ENCODE data around the gene TMEM132D. TPM values are rescaled to one million over a fixed set of nuclear protein-coding genes. Genes with fewer than 3 reads are reported as not detected.

TMEM132D gene
- total RNA-seq, 2 donors from 2014 or later = not detected

DNA sequence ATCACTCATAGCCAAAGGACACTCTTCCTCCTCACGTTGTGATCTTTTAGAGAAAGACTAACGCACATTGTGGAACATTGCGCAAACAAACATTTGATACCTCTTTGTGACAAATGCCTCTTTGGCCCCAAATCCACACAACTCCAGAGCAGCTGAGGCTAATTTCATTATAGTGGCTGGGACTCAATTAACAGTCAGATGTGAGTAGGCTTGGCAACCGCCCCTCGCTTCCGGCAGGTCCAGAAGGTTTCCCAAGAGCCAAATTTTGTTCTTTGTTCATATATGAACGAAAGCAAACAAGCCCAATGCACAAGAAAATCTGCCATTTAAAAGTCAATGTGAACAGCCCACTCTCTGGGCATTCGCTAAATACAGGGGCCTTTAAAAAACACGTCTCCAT, 776.6 kb downstream of the TMEM132D start:
- ATAC-seq (no peak), DNase-seq (ENCODE audit: low spot score in 2 of 2) (no peak)
- no peaks in the 10 kb centered on the region for H3K36me3 Mint-ChIP-seq
- H3K9me3 Mint-ChIP-seq = peaks cover 9 to 10% of the 10 kb centered on the region in 2 donors
- H3K27ac Mint-ChIP-seq = no peak overlapping the region

DNA sequence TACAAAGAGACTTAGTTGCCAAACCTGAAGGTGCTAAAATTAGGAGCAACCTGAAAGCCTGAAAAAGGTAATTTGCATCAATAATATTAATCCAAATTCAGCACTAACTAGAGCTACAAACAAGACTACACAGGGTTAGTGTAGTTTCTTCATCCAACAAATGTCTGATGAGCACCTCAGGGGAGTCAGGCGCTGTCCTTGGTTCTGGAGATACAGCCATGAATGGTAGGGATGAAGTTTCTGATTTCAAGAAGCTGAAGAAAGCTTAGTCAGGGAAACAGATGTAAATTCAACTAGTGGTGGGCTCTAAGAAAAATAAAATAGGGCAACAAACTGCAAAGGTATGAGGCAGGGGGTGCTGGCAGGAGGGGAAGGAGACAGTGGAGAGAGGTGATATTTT, 784.3 kb downstream of the TMEM132D start:
- DNase-seq (ENCODE audit: low spot score in 2 of 2) = no peak
- Mint-ChIP-seq H3K9me3 (peaks cover 13 to 20% of the 10 kb centered on the region in 2 donors), H3K36me3 (no peaks in the 10 kb centered on the region), H3K27ac (no peak overlapping the region)
- ATAC-seq = no peak

DNA sequence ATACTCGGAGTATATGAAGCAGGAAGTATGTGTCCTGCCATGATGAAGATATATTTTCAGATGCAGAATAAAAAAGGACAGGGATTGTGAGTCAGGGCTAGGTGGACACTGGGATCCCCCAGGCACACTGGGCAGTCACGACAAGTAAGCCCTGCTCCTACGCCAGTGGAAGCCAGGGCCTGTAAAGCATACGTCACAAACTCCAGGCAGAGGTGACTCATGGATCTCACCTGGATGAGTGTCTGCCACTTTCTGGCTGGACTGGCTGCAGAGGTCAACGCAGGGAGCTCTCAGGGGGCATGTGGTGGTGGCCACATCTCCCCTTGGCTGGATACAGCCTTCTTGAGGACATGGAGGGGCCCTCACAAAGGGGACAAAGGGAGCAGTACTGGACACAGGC, 788.3 kb downstream of the TMEM132D start:
- no peak overlapping the region for H3K27ac Mint-ChIP-seq
- no peaks in the 10 kb centered on the region for H3K36me3 Mint-ChIP-seq
- DNase-seq (ENCODE audit: low spot score in 2 of 2) (no peak), ATAC-seq (no peak)
- H3K9me3 Mint-ChIP-seq = peaks cover 13 to 26% of the 10 kb centered on the region in 2 donors

DNA sequence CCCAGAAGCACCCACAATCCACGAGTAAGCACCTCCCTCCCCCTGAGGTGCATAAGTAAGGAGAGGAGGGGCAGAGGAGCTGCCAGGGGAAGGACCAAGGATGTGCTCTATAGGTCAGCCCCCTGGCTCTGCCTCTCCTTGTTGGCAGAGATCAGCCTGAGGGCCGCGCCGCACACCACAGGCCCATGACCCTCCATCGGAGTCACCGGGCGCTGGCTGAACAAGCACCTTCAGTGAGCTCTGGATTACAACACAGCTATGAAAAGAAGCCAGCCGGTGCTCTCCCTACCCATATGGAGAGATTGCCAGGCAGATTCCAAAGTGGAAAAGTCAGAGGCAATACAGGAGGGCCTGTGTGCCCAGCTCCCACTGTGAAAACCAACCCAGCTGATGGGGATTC, 793.2 kb downstream of the TMEM132D start:
- Mint-ChIP-seq H3K9me3 (peaks cover 19 to 27% of the 10 kb centered on the region in 2 donors), H3K36me3 (no peaks in the 10 kb centered on the region), H3K27ac (no peak overlapping the region)
- DNase-seq (ENCODE audit: low spot score in 2 of 2) (no peak), ATAC-seq (no peak)

DNA sequence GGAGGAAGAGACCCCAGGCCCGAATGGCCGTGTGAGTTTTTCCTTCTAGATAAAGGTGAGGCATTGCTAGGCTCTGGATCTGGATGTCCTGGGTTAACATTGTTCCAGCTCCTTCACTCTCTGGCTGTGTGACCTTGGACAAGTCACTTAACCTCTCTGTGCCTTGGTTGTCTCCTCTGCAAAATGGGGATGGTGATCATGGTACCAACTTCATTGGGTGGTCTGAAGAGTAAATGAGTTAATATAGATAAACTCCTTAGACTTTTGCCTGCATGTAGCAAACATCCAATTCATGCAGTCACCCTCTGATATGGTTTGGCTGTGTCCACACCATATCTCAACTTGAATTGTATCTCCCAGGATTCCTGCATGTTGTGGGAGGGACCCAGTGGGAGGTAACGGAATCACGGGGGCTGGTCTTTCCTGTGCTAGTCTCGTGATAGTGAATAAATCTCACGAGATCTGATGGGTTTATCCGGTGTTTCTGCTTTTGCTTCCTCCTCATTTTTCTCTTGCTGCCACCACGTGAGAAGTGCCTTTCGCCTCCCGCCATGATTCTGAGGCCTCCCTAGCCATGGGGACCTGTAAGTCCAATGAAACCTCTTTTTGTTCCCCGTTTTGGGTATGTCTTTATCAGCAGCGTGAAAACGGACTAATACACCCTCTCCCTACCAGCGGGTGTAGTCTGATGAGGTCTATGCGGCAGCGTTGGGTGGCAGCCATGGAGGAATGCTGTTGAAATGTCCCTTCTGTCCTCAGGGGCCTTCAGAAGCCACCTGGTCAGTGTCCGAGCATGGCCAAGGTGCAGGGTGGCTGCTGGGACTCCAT, 794.4 kb downstream of the TMEM132D start:
- Mint-ChIP-seq H3K36me3 (no peaks in the 10 kb centered on the region), H3K9me3 (peaks cover 17 to 19% of the 10 kb centered on the region in 2 donors), H3K27ac (no peak overlapping the region)
- ATAC-seq (no peak), DNase-seq (ENCODE audit: low spot score in 2 of 2) (no peak)

DNA sequence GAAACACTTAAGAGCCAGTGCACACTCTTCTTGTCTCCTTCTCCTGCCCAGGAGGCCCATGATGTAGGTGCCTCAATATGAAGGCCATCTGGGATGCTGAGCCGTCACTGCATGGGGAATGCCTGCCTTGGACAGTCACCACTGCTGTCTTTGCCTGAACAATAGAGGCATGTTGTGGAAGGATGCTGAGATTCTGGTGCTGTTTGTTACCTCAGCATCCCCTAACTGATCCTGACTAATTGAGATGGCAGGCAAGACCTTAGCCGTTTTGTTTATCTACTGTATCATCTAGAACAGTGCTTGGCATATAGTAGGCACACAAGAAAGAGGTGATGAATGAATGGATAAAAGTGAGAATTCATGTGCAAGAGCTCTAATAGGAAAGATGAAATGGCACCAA, 797.1 kb downstream of the TMEM132D start:
- no peak for ATAC-seq
- Mint-ChIP-seq H3K27ac (no peak overlapping the region), H3K36me3 (peaks cover 0 to 13% of the 10 kb centered on the region in 2 donors)

DNA sequence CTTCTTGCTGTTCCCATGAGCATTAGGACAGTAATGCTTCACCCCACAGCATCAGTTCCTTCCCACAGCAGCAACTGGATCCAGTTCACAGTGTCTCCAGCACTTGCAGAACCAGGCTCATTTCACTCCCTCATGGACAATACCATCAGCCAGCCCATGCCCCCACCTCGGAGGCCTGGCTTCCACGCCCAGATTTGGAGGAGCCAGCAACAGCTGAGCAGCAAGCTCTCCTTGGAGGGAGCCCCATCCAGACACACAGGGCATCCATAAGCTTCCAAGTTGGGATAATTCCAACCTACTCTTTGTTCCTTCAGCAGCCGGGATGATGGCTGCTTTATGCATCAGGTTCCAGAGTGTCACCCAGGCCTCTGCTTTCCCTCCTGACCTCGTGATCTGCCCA, 800.6 kb downstream of the TMEM132D start:
- Mint-ChIP-seq H3K36me3 (peaks cover 0 to 13% of the 10 kb centered on the region in 2 donors), H3K9me3 (peaks cover 11 to 14% of the 10 kb centered on the region in 2 donors), H3K27ac (no peak overlapping the region)
- ATAC-seq (no peak), DNase-seq (ENCODE audit: low spot score in 2 of 2) (no peak)

More for the DNA sequence above, 797.1 kb downstream of the TMEM132D start:
- peaks cover 16 to 27% of the 10 kb centered on the region in 2 donors for H3K9me3 Mint-ChIP-seq
- no peak for DNase-seq (ENCODE audit: low spot score in 2 of 2)

DNA sequence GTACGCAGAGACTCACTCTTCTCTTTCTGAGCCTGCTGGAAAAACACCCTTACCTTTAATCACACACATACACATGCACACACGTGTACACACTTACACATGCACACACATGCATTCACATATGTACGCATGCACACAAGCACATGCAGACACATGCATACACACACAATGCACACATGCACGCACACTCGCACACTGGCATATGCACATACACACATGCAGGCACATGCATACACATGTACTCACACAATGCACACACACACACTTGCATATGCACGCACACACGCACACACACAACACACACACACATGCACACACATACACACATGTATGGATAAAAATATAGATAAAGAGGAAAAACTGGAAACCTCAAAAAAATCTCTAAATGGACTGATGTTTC, 801.6 kb downstream of the TMEM132D start:
- Mint-ChIP-seq H3K9me3 (peaks cover 11 to 13% of the 10 kb centered on the region in 2 donors), H3K27ac (no peak overlapping the region), H3K36me3 (peaks cover 0 to 13% of the 10 kb centered on the region in 2 donors)
- DNase-seq (ENCODE audit: low spot score in 2 of 2) (no peak), ATAC-seq (no peak)

DNA sequence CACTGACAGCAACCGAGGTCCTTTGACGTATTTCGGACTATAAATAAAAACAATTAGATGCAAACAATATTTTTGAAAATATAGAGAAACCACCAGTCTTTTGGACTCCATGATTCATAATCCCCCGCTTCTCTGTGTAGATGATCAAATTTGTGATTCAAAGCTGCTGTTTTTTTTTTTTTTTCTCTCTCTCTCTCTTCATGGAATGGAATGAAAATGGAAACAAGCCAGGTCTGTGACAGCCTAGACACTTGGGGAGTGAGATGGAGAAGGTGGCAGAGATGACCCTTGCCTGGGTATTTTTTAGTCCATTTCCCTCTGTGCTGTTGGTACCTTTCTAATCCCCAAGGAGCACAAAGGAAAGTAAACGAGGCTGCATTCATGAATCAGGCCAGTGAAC, 802.0 kb downstream of the TMEM132D start:
- Mint-ChIP-seq H3K27ac (no peak overlapping the region), H3K9me3 (peaks cover 10 to 13% of the 10 kb centered on the region in 2 donors), H3K36me3 (peaks cover 0 to 13% of the 10 kb centered on the region in 2 donors)
- no peak for ATAC-seq
- no peak for DNase-seq (ENCODE audit: low spot score in 2 of 2)

DNA sequence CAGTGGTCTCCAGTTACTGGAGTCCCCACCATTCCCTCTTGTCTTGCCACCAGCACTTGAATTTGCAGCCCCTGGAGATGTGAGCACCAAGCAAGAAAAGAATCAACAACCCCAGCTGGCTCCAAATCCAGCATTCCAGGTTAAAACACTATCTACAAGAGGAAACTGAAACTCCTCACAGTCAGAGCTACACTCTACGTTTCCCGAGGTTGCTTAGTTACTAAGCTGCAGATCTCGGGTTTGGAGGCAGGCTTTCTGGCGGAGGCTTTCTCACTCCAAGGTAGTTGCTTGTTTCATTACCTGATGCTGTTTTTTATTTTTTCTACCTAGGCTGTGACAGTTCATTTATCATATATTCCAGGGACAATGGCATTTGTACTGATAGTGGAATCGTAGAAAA, 802.4 kb downstream of the TMEM132D start:
- Mint-ChIP-seq H3K9me3 (peaks cover 6 to 13% of the 10 kb centered on the region in 2 donors), H3K36me3 (peaks cover 0 to 13% of the 10 kb centered on the region in 2 donors), H3K27ac (no peak overlapping the region)
- no peak for DNase-seq (ENCODE audit: low spot score in 2 of 2)
- ATAC-seq = no peak

DNA sequence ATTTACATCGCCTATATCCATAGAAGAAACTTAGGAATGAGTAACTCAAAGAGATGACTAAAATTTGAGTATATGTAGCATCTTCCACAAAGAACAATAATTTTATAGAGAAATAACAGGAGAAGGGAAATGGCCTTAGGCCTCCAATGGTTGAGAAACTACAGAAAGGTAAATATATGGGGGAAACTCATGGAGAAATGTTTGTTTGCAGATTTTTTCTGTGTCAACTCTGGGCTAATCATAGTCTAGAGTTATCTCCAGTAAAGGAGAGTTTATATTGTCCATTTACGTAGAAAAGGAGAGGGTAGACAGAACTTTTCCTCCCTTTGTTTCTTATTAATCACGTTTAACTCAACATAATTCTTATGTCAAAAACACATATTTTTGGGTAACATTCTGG, 806.4 kb downstream of the TMEM132D start:
- Mint-ChIP-seq H3K36me3 (peaks cover 0 to 7% of the 10 kb centered on the region in 2 donors), H3K9me3 (peaks cover 0 to 6% of the 10 kb centered on the region in 2 donors), H3K27ac (no peak overlapping the region)
- no peak for DNase-seq (ENCODE audit: low spot score in 2 of 2)
- no peak for ATAC-seq

DNA sequence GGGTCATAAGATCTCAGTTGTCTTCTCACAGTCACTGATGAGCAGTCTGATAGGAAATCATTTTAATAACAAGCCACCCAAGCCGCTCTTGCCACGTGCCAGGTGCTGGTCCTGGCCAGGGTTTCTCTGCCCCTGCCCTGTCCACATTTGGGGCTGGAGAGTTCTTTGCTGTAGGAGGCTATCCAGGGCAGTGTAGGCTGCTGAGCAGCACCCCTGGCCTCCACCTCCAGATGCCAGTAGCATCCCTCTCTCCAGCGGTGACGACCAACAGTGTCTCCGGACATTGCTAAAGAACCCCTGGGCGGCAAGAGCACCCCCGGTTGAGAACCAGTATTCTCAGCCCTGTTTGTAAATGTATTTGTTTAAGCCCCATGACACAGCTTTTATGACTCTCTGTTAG, 806.9 kb downstream of the TMEM132D start:
- H3K36me3 Mint-ChIP-seq = peaks cover 0 to 2% of the 10 kb centered on the region in 2 donors
- H3K27ac Mint-ChIP-seq = no peak overlapping the region

DNA sequence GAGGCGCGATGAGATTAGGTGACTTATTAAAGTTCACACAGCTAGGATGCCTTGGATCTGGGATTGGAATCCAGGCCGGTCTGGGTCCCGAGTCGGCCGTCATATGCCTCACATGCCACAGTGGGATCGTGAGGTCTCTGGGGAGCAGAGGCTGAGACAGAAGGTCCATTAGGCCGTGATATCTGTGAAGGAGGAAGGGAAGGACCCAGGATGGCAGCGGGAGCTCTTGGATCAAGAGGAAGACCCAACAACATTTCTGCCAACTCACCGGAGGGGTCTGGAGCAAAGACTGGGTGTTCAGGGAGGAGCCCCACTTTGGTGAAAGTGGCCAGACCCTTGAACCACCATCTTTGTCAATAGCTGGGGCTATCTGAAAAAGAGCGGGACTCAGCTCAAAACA, 807.6 kb downstream of the TMEM132D start:
- DNase-seq (ENCODE audit: low spot score in 2 of 2) (no peak), ATAC-seq (no peak)
- no peaks in the 10 kb centered on the region for H3K36me3 Mint-ChIP-seq
- no peak overlapping the region for H3K27ac Mint-ChIP-seq
- H3K9me3 Mint-ChIP-seq = no peaks in the 10 kb centered on the region

More for the DNA sequence above, 806.9 kb downstream of the TMEM132D start:
- DNase-seq (ENCODE audit: low spot score in 2 of 2) = no peak
- peaks cover 0 to 1% of the 10 kb centered on the region in 2 donors for H3K9me3 Mint-ChIP-seq
- no peak for ATAC-seq

DNA sequence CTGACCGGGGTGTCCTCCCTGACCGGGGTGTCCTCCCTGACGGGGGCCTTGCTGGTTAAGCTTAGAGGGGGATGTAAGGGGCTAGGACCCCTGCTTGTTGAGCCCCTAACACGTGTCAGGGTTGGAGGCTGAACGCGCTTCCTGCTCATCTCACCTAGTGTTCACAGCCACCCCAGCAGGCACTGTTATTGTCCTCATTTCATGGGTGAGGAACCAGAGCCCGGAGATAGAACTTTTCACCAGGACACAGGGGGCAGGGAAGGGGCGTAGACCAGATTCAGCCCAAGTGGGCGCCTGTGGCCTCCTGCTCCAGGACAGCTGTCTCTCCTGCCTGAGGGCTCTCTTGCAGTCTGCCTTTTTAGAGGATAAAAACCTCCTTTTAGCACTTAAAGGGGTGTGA, 814.2 kb downstream of the TMEM132D start:
- no peaks in the 10 kb centered on the region for H3K36me3 Mint-ChIP-seq
- ATAC-seq (no peak), DNase-seq (ENCODE audit: low spot score in 2 of 2) (no peak)
- peaks cover 5 to 9% of the 10 kb centered on the region in 2 donors for H3K9me3 Mint-ChIP-seq
- H3K27ac Mint-ChIP-seq = no peak overlapping the region

DNA sequence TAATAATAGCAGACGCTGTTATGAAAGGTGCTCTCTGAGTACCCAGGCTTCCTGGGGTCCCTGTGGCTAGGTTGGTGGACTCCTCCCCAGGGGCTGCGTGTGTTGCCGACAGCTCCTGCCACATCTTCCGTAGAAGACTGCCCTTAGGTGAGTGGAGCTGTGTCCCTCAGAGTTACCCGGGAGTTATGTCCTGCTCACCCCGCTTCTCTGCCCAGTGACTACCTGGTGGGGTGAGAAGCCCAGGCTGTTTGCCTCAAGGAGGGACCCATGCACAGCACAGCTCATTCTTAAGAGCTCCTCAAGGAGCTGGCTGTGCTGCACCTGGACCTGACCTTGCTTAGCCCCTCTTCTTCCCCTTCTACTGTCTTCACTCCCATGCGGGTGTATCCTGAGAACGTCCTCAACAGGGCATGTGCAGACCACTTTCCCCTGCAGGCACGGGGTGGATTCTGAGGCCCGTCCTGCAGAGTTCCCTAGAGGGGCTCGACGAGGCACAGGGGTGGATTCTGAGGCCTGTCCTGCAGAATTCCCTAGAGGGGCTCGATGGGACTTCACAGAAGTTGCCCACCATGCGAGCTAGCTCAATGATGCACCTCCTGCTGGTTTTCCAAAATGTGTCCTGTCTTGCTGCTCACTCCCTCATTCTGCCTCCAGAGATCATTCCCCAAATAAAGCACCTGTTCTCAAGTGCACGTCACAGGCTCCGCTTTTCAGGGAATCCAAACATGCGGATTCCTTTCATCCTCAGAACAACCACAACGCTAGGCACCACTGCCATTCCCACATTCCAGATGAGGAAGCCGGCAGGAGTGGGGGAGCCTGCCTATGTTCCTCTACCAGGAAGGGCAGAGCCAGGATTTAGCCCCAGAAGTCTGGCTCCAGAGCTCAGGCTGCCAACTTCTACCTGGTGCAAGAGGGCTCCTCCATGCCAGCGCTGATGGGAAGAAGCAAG, 818.7 kb downstream of the TMEM132D start:
- DNase-seq (ENCODE audit: low spot score in 2 of 2) (no peak), ATAC-seq (no peak)
- peaks cover 5 to 9% of the 10 kb centered on the region in 2 donors for H3K9me3 Mint-ChIP-seq
- no peaks in the 10 kb centered on the region for H3K36me3 Mint-ChIP-seq
- H3K27ac Mint-ChIP-seq = peak overlapping the region in 1 of 2 donors; percentile 74

DNA sequence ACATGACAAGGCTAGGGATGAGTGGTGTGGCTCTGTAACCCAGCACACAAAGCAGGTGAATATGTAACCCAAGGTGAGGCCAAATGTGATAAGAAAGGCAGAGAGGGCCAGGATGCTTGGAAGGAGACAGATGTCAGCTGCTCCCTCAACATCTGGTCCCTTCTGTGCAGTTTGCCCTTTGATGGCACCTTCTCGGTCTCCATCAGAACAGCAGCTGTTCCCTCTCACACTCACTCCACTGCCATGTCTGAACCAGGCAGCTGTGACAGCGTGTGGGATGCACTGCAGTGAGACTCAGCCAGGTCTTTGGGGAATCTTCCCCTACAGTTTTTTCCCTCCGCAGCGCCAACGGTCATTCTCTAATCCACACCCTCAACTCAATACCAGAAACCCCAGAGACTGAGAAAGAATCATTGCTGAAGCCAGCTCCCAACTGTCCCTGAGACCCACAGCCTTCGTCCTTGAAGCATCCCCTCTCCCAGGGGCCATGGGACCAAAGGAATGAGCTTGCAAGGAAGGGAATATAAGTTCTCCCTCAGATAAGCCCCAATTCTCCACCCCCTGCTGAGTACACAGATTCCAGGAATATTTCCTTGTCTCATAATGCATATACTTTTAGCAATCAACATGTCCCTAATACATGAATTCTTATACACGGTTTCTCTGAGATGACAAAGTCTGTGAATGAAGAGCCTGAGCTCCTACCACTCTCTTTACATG, 820.5 kb downstream of the TMEM132D start:
- no peak for DNase-seq (ENCODE audit: low spot score in 2 of 2)
- no peaks in the 10 kb centered on the region for H3K36me3 Mint-ChIP-seq
- ATAC-seq = no peak

More for the DNA sequence above, 820.5 kb downstream of the TMEM132D start:
- Mint-ChIP-seq H3K9me3 (peaks cover 5% of the 10 kb centered on the region in 2 donors), H3K27ac (no peak overlapping the region)

Measured in activated naive CD4-positive, alpha-beta T cell treated with anti-CD3 and anti-CD28 coated beads, Interleukin-2, amount 50 U/mL, for 72 hours (primary cell).